ENCODE results near the gene LRRC37A2. TPM values are rescaled to one million over a fixed set of nuclear protein-coding genes. Genes with fewer than 3 reads are reported as not detected.
A peak's percentile ranks its signal among the peaks of the same experiment; 100 is the strongest.
"Not testable (repeated sequence)": the region's sequence is repeated elsewhere in the genome, so short reads cannot be mapped to it uniquely, and the experiment has no call there.

Gene LRRC37A2
- total RNA-seq, 1 experiment from 2014 or later: 8.1 TPM

DNA sequence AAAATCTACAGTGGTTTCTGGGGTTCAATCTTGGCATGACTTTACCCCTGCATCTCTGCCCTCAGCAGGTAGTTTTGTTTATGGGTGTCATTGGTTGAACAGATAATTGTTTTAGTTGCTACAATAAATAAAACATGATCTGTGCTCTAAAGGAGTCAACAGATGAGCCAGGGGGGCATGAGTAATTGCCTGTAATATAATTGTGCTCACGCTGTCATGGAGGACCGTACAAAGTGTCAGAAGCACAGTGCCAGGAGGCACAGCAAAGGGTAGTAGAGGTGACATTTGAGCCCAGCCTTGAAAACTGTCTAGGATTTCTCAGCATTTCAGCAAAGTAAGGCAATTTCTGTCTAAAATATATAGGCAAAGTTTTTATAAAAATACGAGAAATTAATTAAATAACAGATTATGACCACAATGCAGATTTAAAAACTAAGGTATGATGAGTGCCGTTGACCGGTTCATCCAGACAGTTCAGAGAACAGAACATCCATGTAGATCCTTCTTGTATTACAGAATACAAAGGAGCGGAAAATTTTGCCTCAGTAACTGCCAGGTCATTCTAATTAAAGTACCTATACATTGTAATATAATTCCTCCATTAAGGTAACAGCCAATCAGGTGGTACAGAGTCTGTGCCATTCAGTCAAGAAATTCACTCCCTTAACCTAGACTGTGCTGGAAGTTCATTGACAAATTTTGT lies 12.7 kb upstream of the LRRC37A2 start:
- H3K9me3 ChIP-seq (ENCODE audit: control insufficient read depth, insufficient read depth, low read depth, low read length); H3K27ac ChIP-seq (ENCODE audit: low read length); intact Hi-C loops (cut with micrococcal nuclease; ENCODE audit: unreplicated experiment); CTCF ChIA-PET; H3K4me3 ChIP-seq (ENCODE audit: low read depth in 2 of 2, low read length in 2 of 2); in situ Hi-C loops (cut with HindIII; ENCODE audit: low pct_unique_long_range_greater_than_20kb, low sequenced_read_pairs); DNase-seq (ENCODE audit: low read depth, low spot score); ATAC-seq; BruUV-seq (replicated peaks); H3K27me3 ChIP-seq (ENCODE audit: control insufficient read depth, insufficient read depth, low read length); POLR2A ChIA-PET; H3K4me1 ChIP-seq (ENCODE audit: control insufficient read depth, insufficient read depth, low read length); H3K36me3 ChIP-seq (ENCODE audit: control insufficient read depth, insufficient read depth, low read length): not testable (repeated sequence)

DNA sequence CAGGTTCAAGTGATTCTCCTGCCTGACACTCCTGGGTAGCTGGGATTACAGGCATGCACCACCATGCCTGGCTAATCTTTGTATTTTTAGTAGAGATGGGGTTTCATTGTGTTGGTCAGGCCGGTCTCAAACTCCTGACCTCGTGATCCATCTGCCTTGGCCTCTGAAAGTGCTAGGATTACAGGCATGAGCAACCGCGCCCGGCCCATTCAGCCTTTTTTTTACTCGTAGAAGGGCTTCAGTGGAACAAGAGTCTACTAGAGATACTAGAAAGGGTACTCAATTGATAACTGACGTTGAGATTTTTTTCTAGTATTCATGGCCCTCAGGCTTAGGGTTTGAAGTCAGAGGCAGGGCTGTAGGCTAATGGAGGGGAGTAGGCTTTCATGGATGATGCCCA lies 6.4 kb upstream of the LRRC37A2 start:
- in situ Hi-C loops (cut with HindIII; ENCODE audit: low pct_unique_long_range_greater_than_20kb, low sequenced_read_pairs); H3K9me3 ChIP-seq (ENCODE audit: control insufficient read depth, insufficient read depth, low read depth, low read length); H3K27ac ChIP-seq (ENCODE audit: low read length); H3K27me3 ChIP-seq (ENCODE audit: control insufficient read depth, insufficient read depth, low read length); BruUV-seq (replicated peaks); H3K4me3 ChIP-seq (ENCODE audit: low read depth in 2 of 2, low read length in 2 of 2); ATAC-seq; CTCF ChIA-PET; DNase-seq (ENCODE audit: low read depth, low spot score); POLR2A ChIA-PET; H3K4me1 ChIP-seq (ENCODE audit: control insufficient read depth, insufficient read depth, low read length); intact Hi-C loops (cut with micrococcal nuclease; ENCODE audit: unreplicated experiment); H3K36me3 ChIP-seq (ENCODE audit: control insufficient read depth, insufficient read depth, low read length): not testable (repeated sequence)

- CTCF ChIA-PET; ATAC-seq; in situ Hi-C loops (cut with HindIII; ENCODE audit: low pct_unique_long_range_greater_than_20kb, low sequenced_read_pairs); H3K36me3 ChIP-seq (ENCODE audit: control insufficient read depth, insufficient read depth, low read length); H3K27me3 ChIP-seq (ENCODE audit: control insufficient read depth, insufficient read depth, low read length); POLR2A ChIA-PET; DNase-seq (ENCODE audit: low read depth, low spot score); H3K27ac ChIP-seq (ENCODE audit: low read length); H3K4me1 ChIP-seq (ENCODE audit: control insufficient read depth, insufficient read depth, low read length); H3K9me3 ChIP-seq (ENCODE audit: control insufficient read depth, insufficient read depth, low read depth, low read length); BruUV-seq (replicated peaks); intact Hi-C loops (cut with micrococcal nuclease; ENCODE audit: unreplicated experiment); H3K4me3 ChIP-seq (ENCODE audit: low read depth in 2 of 2, low read length in 2 of 2): not testable (repeated sequence)
Observed at GRCh38 chr17:46534716-46535115, 22.4 kb downstream of the LRRC37A2 start.

DNA sequence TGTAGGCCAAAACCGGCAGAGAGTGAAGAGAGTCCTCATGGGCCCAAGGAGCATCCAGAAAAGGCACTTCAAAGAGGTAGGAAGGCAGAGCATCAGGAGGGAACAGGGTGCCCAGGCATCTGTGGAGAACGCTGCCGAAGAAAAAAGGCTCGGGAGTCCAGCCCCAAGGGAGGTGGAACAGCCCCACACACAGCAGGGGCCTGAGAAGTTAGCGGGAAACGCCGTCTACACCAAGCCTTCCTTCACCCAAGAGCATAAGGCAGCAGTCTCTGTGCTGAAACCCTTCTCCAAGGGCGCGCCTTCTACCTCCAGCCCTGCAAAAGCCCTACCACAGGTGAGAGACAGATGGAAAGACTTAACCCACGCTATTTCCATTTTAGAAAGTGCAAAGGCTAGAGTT lies 36.3 kb downstream of the LRRC37A2 start:
- H3K4me1 ChIP-seq (ENCODE audit: control insufficient read depth, insufficient read depth, low read length); H3K27ac ChIP-seq (ENCODE audit: low read length); DNase-seq (ENCODE audit: low read depth, low spot score); H3K9me3 ChIP-seq (ENCODE audit: control insufficient read depth, insufficient read depth, low read depth, low read length); BruUV-seq (replicated peaks); H3K36me3 ChIP-seq (ENCODE audit: control insufficient read depth, insufficient read depth, low read length); H3K27me3 ChIP-seq (ENCODE audit: control insufficient read depth, insufficient read depth, low read length); POLR2A ChIA-PET; intact Hi-C loops (cut with micrococcal nuclease; ENCODE audit: unreplicated experiment); in situ Hi-C loops (cut with HindIII; ENCODE audit: low pct_unique_long_range_greater_than_20kb, low sequenced_read_pairs); H3K4me3 ChIP-seq (ENCODE audit: low read depth in 2 of 2, low read length in 2 of 2); ATAC-seq; CTCF ChIA-PET: not testable (repeated sequence)

GRCh38 chr17:46559155-46559554 lies 46.9 kb downstream of the LRRC37A2 start:
- ATAC-seq: 0 out of 2 replicates have a peak, but pooled peaks have one; percentile 64
- POLR2A ChIA-PET; in situ Hi-C loops (cut with HindIII; ENCODE audit: low pct_unique_long_range_greater_than_20kb, low sequenced_read_pairs); H3K9me3 ChIP-seq (ENCODE audit: control insufficient read depth, insufficient read depth, low read depth, low read length); CTCF ChIA-PET; intact Hi-C loops (cut with micrococcal nuclease; ENCODE audit: unreplicated experiment); DNase-seq (ENCODE audit: low read depth, low spot score); H3K27me3 ChIP-seq (ENCODE audit: control insufficient read depth, insufficient read depth, low read length); H3K4me1 ChIP-seq (ENCODE audit: control insufficient read depth, insufficient read depth, low read length); BruUV-seq (replicated peaks); H3K4me3 ChIP-seq (ENCODE audit: low read depth in 2 of 2, low read length in 2 of 2); H3K27ac ChIP-seq (ENCODE audit: low read length); H3K36me3 ChIP-seq (ENCODE audit: control insufficient read depth, insufficient read depth, low read length): not testable (repeated sequence)

- POLR2A ChIA-PET; H3K4me3 ChIP-seq (ENCODE audit: low read depth in 2 of 2, low read length in 2 of 2); in situ Hi-C loops (cut with HindIII; ENCODE audit: low pct_unique_long_range_greater_than_20kb, low sequenced_read_pairs); H3K9me3 ChIP-seq (ENCODE audit: control insufficient read depth, insufficient read depth, low read depth, low read length); H3K4me1 ChIP-seq (ENCODE audit: control insufficient read depth, insufficient read depth, low read length); CTCF ChIA-PET; H3K27me3 ChIP-seq (ENCODE audit: control insufficient read depth, insufficient read depth, low read length); intact Hi-C loops (cut with micrococcal nuclease; ENCODE audit: unreplicated experiment); H3K27ac ChIP-seq (ENCODE audit: low read length); H3K36me3 ChIP-seq (ENCODE audit: control insufficient read depth, insufficient read depth, low read length); DNase-seq (ENCODE audit: low read depth, low spot score); BruUV-seq (replicated peaks): not testable (repeated sequence)
- 0 out of 2 replicates have a peak, but pooled peaks have one; percentile 45 for ATAC-seq
Observed at GRCh38 chr17:46560048-46560447, 47.8 kb downstream of the LRRC37A2 start.

DNA sequence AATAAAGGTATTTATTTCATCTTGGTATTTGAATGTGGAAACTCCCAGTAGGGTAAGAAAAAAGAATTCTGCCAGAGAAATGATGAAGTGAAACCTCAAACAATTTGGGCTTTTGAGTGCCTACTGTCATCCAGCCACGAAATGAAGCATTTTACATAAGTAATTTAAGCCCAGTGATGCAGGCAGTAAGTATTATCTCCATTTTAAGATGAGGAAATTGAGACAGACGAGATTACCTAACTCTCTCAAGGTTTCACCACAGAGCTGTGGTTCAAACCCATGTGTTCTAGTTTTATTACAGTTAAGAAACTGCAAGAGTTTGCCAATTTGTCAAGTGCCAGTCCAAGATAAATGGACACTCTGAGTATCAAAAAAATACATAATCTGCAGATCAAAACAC lies 54.0 kb downstream of the LRRC37A2 start:
- POLR2A ChIA-PET; intact Hi-C loops (cut with micrococcal nuclease; ENCODE audit: unreplicated experiment); ATAC-seq; H3K9me3 ChIP-seq (ENCODE audit: control insufficient read depth, insufficient read depth, low read depth, low read length); H3K4me1 ChIP-seq (ENCODE audit: control insufficient read depth, insufficient read depth, low read length); DNase-seq (ENCODE audit: low read depth, low spot score); H3K36me3 ChIP-seq (ENCODE audit: control insufficient read depth, insufficient read depth, low read length); in situ Hi-C loops (cut with HindIII; ENCODE audit: low pct_unique_long_range_greater_than_20kb, low sequenced_read_pairs); H3K27ac ChIP-seq (ENCODE audit: low read length); H3K4me3 ChIP-seq (ENCODE audit: low read depth in 2 of 2, low read length in 2 of 2); H3K27me3 ChIP-seq (ENCODE audit: control insufficient read depth, insufficient read depth, low read length); CTCF ChIA-PET: not testable (repeated sequence)
- BruUV-seq (replicated peaks): TSS peak; percentile 62

DNA sequence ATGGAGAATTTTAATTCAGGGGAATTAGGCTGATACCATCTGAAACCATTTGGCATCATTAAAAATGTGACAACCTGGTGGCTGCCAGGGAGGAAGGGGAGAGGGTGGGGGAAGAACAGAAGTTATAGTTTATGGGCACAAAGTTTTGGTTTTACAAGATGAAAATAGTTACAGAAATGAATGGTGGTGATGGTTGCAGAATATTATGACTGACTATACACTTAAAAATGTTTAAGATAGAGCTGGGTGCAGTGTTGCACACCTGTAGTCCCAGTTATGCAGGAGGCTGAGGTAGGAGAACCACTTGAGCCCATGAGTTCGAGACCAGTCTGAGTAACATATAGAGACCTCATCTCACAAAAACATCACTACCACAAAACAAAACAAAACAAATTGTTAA lies 54.7 kb downstream of the LRRC37A2 start:
- ATAC-seq; H3K27me3 ChIP-seq (ENCODE audit: control insufficient read depth, insufficient read depth, low read length); H3K4me1 ChIP-seq (ENCODE audit: control insufficient read depth, insufficient read depth, low read length); DNase-seq (ENCODE audit: low read depth, low spot score); CTCF ChIA-PET; H3K9me3 ChIP-seq (ENCODE audit: control insufficient read depth, insufficient read depth, low read depth, low read length); in situ Hi-C loops (cut with HindIII; ENCODE audit: low pct_unique_long_range_greater_than_20kb, low sequenced_read_pairs); H3K36me3 ChIP-seq (ENCODE audit: control insufficient read depth, insufficient read depth, low read length); H3K4me3 ChIP-seq (ENCODE audit: low read depth in 2 of 2, low read length in 2 of 2); H3K27ac ChIP-seq (ENCODE audit: low read length); POLR2A ChIA-PET; intact Hi-C loops (cut with micrococcal nuclease; ENCODE audit: unreplicated experiment); BruUV-seq (replicated peaks): not testable (repeated sequence)
